NB4 (cell line): ENCODE measurements around the gene LMO7.

ENCODE experiments used
- CTCF ChIP-seq: IDR thresholded peaks from one replicate; pipeline ENCODE4 v1.5.1; 2012; ENCODE audit warnings: low read depth, low read length
- MAX ChIP-seq: IDR thresholded peaks from 2 replicates; pipeline ENCODE4 v1.6.1; 2011; ENCODE audit warnings: low read depth, low read length
- MYC ChIP-seq: IDR thresholded peaks from 2 replicates; pipeline ENCODE4 v1.6.1; 2011; ENCODE audit warnings: low read depth, low read length
- POLR2A ChIP-seq: IDR thresholded peaks from 2 replicates; pipeline ENCODE4 v1.6.1; 2011; ENCODE audit warnings: mild to moderate bottlenecking; ENCODE audit not compliant: insufficient read length; ENCODE audit errors: extremely low read depth

GRCh38 chr13:75610466-75610865 is 25.7 kb upstream of the LMO7 start:
- no peak for TF ChIP-seq CTCF
- no peak for TF ChIP-seq POLR2A
- TF ChIP-seq MYC = no peak
- TF ChIP-seq MAX = no peak
